Mucosa of descending colon (tissue), 3 donors: Measurements from ENCODE around the gene NEAT1. TPM values are rescaled to one million over a fixed set of nuclear protein-coding genes. Genes with fewer than 3 reads are reported as not detected.

Experiments used
- ATAC-seq: fragments of 200-7000 bp; cut with Tn5 transposase; one replicate; pipeline ENCODE4 v1.9.1; 2020; ENCODE audit warnings: mild to moderate bottlenecking, moderate library complexity
- DNase-seq, 3 donors: peaks; one replicate each; pipeline ENCODE4 v3.0.0-alpha.2; 2020
- H3K36me3 ChIP-seq: fragments of 200-600 bp; one replicate; pipeline ENCODE4 v1.8.0; 2021; ENCODE audit warnings: low read depth, mild to moderate bottlenecking
- H3K4me1 ChIP-seq: fragments of 200-600 bp; one replicate; pipeline ENCODE4 v1.8.0; 2021; ENCODE audit warnings: low read depth, mild to moderate bottlenecking
- H3K4me3 ChIP-seq: fragments of 200-600 bp; one replicate; pipeline ENCODE4 v1.8.0; 2021; ENCODE audit warnings: mild to moderate bottlenecking
- H3K9me3 ChIP-seq: fragments of 200-600 bp; one replicate; pipeline ENCODE4 v1.8.0; 2021; ENCODE audit warnings: mild to moderate bottlenecking
- intact Hi-C, 2 donors: fragments of 100-400 bp; cut with DNase I in 1 of 2; cut with micrococcal nuclease in 1 of 2; formaldehyde crosslinking; loops; one replicate each; pipeline versions ENCODE4 v1.11.0 to v1.11.1; 2022; cut with DNase I, micrococcal nuclease
- total RNA-seq, 3 donors: library from RNA; stranded (reverse); fragmentation: NEBNext Ultra II Directional in 2 of 3; extraction: Animal tissue kit (Norgen Biotek cat#: 25700) in 2 of 3; gene quantifications; one replicate each; pipeline versions ENCODE4 v1.2.1 to v1.2.4, GENCODE V29; 2021 to 2023
- TF ChIP-seq, protein P1 (sequence below): fragments of 200-600 bp; IDR thresholded peaks from one replicate; pipeline ENCODE4 v1.8.0; 2022; ENCODE audit warnings: antibody characterized with exemption, mild to moderate bottlenecking
- donor health status: DM: no; HTN: no; CAD: no; lungs with moderate emphysema.
- donor health status: DM: no; HTN: no; CAD: no.
- donor health status: DM: no; HTN: yes; CAD: no.

The NEAT1 gene
- total RNA-seq, 3 donors from 2014 or later = 1,133 to 1,409 (median 1,237) TPM

DNA sequence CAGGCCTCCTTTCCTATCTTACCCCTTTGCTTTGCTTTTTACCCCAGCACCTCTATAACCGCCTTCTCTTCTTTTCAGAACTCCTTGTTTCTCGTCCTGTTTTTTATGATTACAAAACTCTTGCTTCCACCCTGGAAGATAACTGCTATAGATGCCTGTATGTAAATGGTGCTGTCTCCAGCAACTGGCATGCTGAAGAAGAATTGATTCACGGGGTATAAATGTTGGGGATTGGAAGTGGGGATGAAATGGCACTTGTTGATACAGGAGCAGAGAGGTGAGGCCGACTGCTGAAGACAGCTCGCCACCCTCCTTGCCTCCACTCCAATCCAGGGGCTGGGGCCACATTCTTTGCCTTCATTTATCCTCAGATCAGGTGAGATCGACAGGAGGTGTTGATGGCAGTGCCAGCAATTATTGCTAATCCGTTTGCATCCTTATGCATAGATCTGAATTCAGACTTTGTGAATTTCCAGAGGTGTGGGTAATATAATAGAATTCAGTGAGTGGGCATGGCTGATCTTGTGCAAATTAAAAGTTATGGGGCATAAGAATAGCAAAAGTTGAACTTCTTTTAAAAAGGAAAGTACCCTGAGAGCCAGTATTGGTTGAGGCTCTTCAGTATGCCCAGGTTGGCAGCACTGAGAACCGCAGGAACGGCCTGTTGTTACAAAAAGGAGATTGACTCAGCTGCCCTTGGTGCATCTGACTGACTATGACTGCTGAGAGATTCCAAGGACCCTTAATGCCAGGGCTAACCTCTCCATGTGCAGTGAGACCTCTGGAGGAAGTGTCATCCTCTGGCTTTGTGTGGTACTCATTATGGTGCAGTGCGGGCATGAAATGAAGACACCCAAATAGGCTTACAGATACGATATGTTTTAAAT lies 5.3 kb downstream of the NEAT1 start:
- Histone ChIP-seq H3K9me3 (no peaks in the 10 kb centered on the region), H3K36me3 (no peaks in the 10 kb centered on the region), H3K4me1 (peaks cover 28% of the 10 kb centered on the region), H3K4me3 (no peak overlapping the region)
- TF ChIP-seq, protein P1, sequence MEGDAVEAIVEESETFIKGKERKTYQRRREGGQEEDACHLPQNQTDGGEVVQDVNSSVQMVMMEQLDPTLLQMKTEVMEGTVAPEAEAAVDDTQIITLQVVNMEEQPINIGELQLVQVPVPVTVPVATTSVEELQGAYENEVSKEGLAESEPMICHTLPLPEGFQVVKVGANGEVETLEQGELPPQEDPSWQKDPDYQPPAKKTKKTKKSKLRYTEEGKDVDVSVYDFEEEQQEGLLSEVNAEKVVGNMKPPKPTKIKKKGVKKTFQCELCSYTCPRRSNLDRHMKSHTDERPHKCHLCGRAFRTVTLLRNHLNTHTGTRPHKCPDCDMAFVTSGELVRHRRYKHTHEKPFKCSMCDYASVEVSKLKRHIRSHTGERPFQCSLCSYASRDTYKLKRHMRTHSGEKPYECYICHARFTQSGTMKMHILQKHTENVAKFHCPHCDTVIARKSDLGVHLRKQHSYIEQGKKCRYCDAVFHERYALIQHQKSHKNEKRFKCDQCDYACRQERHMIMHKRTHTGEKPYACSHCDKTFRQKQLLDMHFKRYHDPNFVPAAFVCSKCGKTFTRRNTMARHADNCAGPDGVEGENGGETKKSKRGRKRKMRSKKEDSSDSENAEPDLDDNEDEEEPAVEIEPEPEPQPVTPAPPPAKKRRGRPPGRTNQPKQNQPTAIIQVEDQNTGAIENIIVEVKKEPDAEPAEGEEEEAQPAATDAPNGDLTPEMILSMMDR = no peak
- ATAC-seq (peak; percentile 4), DNase-seq (peak in 2 of 3 donors; percentile 57 to 62)
- intact Hi-C loops = loop anchor here in 1 of 2 donors (5.0 kb wide), 1 partner anchor 74 kb away; no protein-coding TSS in a partner anchor

DNA sequence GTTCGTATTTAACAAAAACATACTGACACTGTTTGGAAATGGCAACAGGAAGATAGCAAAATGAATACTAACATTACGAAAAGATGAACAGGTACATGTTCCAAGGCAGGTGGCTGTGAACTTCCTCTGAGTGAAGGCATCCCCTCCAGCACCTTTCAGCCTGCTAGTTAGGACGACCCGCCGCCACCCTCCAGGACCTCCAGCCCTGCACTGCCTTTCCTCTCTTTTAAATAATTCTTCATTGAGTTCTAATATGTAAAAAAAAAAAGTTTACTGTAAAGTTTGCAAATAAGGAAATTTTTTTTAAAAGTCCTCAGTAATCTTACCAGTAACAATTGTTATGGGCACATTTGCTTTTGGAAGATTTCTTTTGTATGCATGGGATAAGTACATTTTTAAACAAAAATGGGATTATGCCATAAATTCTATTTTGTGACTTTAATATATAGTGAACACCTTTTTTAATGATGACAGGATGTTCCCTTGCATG lies 6.0 kb downstream of the NEAT1 start:
- TF ChIP-seq, protein P1 = no peak
- ATAC-seq (peak; percentile 2), DNase-seq (peak; percentile 49 to 62 (median 60))
- no peaks in the 10 kb centered on the region for H3K36me3 ChIP-seq
- intact Hi-C loops = loop anchor here in 1 of 2 donors (5.0 kb wide), 1 partner anchor 74 kb away; no protein-coding TSS in a partner anchor
- H3K4me1 ChIP-seq = peaks cover 33% of the 10 kb centered on the region
- H3K9me3 ChIP-seq = no peaks in the 10 kb centered on the region
- H3K4me3 ChIP-seq = no peak overlapping the region

DNA sequence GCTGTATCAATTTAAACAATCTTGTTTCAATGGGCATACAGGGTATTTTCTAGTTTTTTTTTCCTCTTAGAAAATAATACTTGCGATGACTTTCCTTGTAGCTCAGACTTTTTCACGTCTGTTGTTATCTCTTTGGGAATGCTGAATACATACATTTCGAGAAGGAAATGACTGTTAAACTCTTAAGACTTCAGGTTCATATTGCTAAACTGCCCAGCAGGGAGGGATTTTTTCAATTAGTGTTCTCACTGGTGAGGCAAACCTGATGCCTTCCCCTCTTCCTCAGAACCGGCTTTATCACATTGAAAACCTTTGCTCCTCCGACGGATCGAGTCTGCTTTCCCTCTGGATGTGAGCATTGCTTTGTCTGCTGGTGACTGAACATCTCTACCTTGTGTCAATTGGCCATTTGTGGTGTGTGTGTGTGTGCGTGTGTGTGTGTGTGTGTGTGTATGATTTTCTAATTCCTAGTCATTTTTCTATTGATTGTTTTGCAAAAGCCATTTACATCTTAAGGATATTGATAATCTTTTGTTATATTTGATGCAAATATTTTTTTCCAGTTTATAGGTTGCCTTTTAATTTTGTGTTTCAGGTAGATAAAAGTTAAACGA lies 6.6 kb downstream of the NEAT1 start:
- Histone ChIP-seq H3K9me3 (no peaks in the 10 kb centered on the region), H3K36me3 (no peaks in the 10 kb centered on the region), H3K4me3 (no peak overlapping the region), H3K4me1 (peaks cover 33% of the 10 kb centered on the region)
- ATAC-seq = peak; percentile 0
- peak in 2 of 3 donors; percentile 32 to 50 for DNase-seq
- intact Hi-C loops = loop anchor here in 1 of 2 donors (5.0 kb wide), 1 partner anchor 73 kb away; no protein-coding TSS in a partner anchor
- TF ChIP-seq, protein P1 = no peak

DNA sequence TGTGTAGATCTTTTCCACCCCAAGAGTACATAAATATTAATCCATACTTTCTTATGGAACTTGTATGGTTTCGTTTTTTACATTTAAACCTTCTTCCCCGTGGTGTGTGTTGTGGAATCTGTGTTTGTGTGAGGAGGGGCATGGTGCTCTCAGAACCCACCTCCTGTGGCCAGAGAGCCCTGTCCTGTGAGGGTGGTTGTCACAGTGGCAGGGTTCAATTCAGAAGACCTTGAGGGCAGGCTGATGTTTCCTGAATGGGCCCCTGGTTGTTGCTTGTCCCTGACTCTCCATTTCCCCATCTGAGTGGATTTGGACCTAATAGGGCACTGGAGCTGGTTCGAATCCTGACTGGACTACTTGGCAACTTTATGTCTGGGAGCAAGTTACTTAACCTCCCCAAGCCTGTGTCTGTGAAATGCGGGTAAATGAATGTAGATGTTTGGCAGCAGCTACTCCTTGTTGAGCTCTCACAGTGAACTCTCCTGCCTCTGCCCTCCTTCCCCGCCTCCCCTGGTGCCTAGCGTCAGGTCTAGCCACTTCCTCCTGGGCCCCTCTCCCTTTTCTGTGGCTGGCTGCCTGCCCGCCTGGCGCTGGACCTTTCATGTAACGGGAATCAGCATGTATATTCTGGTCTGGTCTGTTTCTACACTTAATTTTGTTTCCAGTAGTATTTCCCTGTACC lies 7.3 kb downstream of the NEAT1 start:
- Histone ChIP-seq H3K36me3 (no peaks in the 10 kb centered on the region), H3K4me3 (no peak overlapping the region), H3K9me3 (no peaks in the 10 kb centered on the region), H3K4me1 (peaks cover 33% of the 10 kb centered on the region)
- peak; percentile 67 to 88 (median 79) for DNase-seq
- intact Hi-C loops = loop anchor here in 1 of 2 donors (5.0 kb wide), 1 partner anchor 72 kb away; no protein-coding TSS in a partner anchor
- TF ChIP-seq, protein P1 = no peak
- ATAC-seq = peak; percentile 19
